GM21367 (cell line): Measurements from ENCODE around the gene TBC1D7.

Source experiments
- ATAC-seq: cut with Tn5 transposase; IDR thresholded peaks from one replicate; pipeline ENCODE4 v1.9.1; 2021; ENCODE audit not compliant: unreplicated experiment

The TBC1D7 gene

DNA sequence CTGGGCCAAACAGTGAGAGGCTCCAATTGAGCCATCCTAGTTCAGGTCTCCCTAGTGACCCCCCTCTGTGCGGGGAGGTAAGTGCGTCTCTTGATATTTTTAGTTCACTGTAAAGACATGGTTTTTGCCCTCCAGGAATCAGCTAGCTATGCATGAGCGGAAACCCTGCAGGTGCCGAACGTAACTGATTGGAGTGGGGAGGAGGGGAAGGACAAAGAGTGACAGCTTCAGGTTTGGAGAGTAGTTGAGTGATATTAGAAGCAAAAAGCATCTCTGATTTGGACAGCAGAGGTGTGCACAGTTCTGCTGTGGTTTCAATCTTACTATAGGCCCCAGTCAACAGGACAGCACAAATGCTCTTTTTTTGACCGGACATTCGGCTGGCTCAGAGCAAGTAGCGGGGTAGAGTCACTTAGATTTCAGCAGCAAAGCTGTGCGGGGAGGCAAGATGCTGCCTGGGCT lies 31.8 kb downstream of the TBC1D7 start:
- no peak for ATAC-seq

DNA sequence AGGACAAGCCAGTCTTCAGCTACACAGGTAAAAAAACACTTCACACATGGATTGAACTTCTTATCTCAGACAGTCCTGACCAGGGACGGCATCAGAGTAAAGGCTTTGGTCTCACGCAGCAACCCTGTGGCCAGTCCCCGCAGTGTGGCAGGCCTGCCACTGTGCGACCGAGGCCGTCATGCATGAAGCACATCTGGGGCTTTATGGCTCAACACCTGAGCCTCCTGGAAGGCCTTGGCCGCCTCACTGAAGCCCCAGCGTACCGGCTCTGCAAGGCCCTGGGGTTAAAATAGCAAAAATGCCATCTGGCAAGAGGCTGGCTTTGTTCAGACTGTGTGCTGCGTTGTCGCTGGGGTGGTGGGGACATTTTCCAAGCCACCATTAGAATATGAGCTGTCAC lies 32.8 kb downstream of the TBC1D7 start:
- ATAC-seq: no peak

DNA sequence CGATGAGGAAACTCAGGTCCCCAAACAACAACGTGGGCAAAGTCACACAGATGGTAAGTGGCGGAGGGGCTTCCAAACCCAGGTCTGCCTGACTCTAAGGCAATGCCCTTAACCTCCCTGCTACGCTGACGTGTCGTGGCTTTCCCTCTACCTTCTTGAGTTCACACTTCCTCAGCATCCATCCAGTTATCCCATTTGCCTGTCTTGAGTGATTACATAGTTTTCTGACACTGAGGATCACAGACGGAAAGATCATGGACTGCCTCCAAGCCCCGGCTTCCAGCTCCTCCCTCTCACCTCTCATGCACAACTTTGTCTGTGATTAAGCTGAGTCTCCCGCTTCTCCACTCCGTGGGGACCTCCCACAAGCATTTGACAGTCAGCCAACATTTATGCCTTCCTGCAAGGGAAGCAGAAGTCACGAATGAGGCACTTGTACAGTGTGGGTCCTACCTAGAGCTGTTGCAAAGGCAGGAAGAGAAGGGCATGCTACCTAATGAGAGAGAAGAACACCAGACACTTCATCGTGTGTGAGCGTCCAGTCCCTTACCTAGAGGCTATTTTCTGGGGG lies 33.8 kb downstream of the TBC1D7 start:
- no peak for ATAC-seq

DNA sequence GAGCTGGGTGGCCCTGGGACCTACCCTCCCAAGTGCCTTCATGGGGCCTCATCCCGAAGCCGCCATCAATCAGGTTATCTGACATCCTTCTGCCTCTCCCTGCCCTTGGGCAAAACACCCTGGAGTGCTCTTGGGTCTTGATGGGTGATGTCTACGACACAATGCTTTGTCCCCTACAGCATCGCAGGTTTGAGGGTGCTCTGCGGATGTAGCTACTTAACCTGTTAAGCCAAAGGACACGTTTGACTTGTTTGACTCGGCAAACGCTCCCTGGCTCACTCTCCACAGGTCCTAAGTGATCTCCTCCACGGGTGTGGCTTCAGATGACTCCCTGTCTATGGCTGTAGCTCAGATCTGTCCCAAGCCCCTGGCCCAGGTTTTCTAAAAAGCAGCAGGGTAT lies 35.6 kb downstream of the TBC1D7 start:
- no peak for ATAC-seq

DNA sequence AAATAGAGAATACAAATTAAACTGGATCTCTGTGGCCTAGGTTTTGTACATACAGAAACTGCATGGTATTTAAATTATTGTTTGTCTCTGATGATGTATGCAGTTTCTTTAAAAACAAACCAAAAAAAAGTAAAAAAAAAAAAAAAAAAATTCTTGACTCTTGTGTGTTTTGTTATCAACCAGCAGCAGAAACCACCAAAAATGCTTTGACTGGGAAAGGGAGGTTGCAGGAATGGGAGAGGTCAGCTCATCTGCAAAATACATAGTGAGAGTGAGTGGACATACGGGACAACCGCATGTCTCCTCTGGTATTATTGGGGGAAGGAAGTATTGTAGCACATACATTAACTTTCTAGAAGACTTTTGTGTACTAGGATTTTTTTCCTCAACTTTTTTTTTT lies 38.0 kb downstream of the TBC1D7 start:
- ATAC-seq: no peak

DNA sequence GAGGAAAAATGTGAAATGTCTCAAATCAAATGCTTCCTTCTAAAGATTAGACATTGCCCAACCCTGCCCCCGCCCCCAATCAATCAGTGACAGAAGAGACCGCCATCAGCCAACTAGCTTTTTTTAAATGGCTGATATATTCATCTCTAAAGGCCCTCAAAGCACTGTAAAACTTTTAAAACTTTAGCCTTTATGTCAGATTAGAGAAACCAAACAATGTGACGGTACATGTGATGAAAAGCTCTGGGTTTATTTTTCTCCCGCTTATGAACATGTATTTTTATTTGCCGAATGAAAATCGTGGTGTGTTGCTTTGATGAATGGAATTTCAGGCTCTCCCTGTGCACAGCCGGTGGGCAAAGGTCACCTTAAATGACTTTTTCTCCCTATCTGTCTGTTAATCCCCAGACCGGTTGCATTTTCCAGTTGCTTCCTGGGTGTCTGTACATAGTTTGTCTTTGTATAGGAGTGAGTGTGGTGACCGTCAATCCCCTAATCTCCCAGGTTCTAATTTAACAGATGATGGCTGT lies 38.5 kb downstream of the TBC1D7 start:
- no peak for ATAC-seq

DNA sequence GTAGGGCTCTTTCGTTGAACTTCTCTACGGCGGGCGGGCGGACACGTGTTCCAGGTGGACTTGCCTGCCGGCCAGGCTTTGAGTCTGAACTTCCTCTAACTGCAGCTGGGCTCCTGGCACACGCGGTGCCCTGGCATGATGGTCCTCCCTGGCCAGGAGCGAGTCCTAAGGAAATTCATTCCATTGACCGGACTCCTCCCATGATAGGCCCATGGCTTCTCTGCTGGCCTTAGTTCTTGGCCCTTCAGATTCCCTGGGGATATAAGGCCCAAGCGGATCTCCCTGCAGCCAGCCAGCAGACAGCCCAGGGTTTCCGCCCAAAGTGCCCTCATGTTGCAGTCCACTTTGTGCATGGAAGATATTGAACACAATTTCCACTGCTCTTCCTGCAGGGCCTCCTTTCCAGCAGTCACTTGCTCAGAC lies 39.4 kb downstream of the TBC1D7 start:
- ATAC-seq: no peak

DNA sequence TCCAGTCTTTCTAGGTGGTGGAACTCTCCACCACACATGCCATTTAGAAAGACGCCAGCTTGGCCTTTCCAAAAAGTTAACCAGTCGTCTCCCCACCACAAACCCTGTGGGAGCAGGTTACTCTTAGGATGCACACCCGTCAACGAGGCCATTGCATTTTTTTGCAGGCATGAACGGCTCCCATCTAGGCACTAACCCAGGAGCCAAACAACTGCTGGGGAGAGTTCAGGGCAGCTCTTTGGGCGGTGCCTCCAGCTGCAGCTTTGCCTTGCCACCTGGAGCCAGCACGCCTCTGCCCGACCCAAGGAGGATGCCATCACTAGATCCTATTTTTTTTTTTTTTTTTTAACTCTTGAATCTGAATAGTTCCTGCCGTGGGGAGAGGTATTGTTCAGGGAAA lies 39.9 kb downstream of the TBC1D7 start:
- ATAC-seq: no peak

DNA sequence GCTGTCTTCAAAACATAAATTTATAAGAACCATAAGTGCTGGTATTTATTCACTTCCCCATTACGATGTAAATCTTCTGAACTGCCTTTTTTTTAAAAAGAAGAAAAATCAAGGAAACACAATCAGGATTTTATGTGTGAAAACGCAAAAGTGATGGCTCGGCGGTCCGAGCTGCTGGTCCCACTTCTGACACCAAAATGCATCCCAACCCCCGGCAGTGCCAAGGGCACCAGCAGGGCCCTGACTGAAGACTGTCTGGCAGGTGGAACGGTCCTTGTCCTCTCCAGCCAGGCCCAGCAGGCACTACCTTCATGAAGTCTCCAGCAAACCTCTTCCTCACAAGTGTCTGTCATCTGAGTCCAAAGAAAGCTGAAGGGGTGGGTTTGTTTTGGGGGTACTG lies 41.2 kb downstream of the TBC1D7 start:
- no peak for ATAC-seq

DNA sequence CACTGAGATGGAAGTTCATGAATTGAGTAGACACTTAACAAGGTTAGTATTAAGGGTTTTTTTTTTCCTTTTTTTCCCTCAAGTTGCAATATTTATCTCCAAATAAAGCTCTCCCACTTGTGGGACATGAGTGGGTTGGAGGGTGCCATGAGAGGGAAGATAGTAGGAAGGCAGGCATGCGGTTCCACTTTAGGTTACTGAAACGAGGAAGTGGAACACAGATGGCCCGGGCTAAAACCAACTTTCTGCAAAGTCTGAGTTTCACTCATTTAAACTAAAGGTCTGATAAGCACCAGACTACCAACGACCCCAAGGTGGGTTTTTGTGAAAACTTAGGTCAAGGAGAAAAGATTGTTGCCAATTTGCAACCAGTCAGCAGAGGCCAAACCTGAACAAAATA lies 42.2 kb downstream of the TBC1D7 start:
- ATAC-seq: no peak

DNA sequence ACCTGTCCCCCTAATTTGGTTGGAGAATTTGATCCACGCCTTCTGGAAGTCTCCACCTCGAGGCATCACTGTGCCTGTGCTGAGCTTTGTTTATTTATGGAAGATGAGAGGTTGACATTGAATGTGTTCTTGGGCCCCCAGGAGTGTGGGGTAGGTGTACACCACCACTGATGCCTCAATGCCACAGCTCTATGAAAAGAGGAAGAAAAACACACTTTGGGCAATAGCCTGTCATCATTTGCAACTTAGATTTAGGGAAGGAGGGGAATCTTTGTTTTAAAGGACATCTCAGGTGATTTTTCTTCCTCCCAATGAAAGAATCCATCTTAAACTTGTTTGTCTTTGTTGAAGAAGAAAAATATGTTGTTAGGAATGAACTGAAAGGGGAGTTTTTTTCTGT lies 42.6 kb downstream of the TBC1D7 start:
- no peak for ATAC-seq

DNA sequence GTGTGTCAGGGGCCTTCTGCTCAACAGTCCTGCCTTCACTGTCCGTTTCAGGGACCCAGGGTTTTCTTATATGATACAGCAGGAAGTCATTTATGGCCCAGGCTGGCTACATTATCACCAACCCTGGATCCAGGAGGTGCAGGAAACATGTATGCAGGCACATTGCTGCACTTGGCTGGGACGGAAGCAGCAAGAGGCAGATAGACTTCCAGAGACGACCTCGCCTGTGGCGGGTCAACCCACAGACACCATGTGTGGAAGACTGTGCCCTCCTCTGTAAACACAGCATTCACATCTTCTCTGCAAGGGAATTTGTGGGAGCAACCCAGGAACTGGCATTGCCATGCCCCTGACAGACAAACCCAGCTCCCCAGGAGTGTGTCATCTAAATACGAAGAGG lies 43.7 kb downstream of the TBC1D7 start:
- no peak for ATAC-seq

DNA sequence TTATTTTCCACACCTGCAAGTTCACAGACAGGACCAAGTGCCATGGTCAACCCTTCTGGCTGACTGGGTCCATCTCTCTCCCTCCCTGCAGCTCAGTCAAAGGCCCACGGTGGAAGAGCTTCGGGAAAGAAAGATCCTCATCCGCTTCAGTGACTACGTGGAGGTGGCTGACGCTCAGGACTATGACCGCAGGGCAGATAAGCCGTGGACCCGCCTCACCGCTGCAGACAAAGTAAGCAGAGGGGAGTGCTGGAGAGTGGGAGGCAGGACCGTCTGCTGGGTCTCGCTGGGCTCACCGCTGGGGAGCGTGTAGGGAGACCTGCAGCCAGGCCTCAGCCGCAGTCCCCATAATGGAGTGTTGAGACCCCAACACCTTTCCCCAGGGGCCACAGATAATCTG lies 45.0 kb downstream of the TBC1D7 start:
- no peak for ATAC-seq

DNA sequence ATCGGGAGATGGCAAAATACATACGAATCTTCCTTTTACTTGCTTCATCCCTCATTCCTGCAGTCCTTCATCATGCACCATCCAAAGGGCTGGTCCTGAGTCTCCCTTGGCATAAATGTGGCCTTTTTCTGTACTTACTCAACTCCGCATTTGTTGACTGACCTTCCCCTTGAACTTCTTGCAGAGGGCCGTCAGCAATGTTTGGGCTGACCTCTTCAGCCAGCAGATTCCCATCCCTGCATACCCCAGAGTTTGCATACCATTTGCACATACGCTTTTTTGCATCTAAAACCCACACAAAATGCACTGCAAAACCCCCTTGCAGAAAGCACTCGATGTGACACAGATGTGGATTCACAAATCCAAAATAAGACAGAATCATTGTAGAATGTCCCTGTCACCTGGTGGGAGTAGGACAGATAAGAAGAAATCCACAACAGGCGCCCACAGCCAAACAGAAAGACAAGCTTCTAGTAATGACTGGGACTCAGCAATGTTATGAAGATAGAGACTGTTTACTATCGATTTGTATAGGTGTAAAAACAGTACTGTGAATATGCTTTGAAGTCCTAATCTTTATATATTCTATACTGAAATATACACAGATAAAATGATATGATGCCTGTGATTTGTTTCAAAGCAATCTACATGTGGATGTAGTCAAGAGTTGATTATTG lies 45.8 kb downstream of the TBC1D7 start:
- no peak for ATAC-seq

DNA sequence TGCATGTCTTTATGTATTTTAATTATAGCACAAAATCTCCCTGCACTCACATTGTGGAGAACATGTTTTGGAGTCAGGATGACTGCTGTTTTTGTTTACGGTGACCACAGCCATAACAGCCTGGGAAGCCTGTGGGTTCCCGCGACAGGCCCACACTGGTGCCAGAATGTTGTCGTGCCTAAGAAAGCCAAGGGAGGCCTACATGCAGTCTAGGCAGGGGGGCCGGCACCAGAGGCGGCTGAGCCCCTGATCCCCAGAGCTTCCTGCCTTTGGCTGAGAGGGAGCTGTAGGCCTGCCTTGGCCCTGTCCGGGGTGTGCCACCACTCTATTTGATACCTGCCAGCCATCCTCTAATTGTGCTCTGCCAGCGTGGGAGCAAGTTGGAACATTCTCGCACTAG lies 46.7 kb downstream of the TBC1D7 start:
- no peak for ATAC-seq

DNA sequence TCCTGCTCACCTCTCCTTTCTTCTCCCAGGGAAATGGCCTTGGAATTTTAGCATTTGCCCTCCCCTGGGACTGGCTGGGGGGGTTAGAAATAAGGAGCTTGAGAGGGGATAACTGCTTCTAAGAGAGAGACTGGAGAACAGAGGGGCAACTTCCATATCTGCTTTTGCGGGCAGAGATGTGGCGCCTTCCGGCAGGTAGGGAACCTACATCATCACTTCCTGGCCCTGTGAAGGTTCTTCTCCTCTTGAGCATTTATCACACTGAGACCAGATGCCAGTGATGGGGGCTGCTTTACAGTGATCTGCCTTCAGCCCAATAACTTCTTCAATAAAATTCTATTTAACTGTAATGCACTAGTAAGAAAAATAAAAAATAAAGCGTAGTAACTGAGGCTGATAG lies 48.1 kb downstream of the TBC1D7 start:
- no peak for ATAC-seq

DNA sequence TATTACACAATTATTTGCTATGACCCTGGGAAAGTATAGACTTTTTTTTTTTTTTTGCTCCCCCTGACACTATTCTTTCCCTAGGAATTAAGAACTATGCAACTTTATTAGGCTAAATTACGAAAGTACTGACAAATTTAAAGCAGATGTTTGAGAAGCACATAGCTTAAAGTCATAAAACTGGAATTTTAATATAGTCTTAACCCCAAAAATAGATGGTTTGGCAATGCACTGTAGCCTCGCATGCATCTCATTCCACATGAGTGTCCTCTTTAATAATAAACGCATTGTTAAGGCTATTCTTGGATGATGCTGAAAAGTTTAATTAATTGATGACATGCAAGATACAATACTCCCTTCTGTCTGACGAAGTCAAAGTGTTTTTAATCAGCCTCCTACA lies 49.3 kb downstream of the TBC1D7 start:
- ATAC-seq: no peak

DNA sequence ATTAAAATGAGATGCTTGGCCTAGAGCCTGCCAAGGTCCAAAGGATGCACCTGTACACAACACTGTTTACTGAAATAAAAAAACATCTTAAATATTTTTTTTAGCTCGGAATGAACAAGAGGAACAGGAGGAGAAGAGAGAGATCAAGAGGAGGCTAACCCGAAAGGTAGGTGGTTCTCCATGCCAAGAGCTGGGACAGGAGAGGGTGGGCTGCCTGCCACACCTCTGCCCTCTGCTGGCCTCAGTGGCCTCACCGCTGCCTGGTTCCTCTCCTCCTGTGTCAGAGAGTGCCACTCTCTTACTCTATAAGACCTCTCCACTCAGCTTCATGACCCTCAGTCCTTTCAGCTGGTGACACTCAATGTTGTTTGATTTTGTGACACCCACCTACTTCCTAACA lies 50.2 kb downstream of the TBC1D7 start:
- ATAC-seq: no peak

DNA sequence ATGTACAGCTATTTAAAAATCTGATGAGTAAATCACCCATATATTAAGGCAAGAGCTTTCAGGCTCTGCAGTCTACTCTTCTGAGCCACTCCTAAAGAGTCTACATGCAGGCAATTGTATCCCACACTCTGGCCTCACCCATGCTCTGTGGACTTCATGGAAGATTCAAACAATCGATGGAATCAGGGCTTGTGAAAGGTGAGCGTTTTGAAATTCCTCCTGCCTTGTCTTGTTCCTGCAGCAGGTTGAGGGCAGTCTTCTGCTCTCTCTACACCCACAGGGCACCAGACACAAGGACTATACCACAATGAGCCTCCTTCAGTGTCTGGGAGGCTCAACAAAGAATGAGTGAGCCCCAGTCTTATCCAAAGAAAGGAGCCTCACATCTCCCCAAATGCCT lies 51.1 kb downstream of the TBC1D7 start:
- no peak for ATAC-seq

DNA sequence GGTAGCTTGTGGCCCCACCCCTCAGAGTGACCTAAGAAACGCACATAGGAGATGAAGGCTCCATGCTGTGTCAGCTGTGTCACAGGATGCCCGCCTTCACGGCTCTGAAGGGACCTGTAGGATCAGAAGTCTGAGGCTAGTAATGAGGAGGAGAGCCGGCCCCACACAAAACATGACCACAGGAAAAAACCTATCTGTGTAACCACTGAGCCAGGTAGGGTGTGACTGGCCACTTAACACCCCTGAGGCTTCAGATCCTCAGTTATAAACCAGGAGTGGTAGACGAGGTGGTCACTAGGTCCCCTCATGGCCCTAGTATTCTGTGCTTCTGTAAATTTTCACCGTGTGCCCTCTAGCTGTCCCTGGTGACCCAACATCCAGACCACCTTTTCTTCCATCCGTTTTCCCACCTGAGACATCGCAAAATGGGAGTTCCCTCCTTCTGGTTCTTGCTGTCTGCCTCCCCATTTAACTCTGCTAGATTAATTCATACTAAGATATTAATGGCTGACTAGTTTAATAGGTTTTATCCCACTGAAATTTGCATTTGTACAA lies 52.8 kb downstream of the TBC1D7 start:
- ATAC-seq: no peak

DNA sequence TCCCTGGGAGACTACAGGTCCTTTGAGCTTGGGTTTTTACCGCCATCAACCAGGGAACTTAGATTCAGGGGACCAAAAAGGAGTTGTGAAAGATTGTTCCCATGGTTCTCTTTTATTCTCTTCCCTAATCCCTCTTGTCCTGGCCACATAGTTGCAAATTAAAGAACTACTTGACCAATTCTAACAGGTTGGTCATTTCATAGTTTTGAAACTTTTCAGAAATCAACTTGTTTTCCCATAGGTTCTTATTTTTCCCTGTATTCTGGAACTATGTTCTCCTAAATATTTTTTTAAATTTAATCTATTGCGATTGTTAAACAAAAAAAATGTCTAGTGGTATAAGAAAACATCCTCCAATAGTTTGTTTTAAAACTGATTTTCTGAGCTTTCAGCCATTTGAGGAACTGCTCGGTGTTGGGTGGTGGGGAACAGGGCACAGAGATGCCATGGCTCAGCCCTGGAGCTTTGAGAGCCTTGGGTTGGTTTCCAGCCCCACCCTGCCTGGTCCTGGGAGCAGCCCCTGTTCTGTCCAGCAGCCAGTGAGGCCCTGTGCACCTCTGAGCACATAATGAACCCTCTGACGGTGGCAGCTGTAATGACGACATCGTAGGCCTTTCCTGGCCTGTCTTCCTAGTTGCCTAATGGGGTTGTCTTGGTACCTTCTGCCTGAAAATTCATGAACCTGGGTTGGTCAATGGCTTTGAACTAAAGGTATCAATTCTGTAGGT lies 53.5 kb downstream of the TBC1D7 start:
- no peak for ATAC-seq
